NT2/D1 (cell line): ENCODE data around the gene GMCL2.
A peak's percentile ranks its signal among the peaks of the same experiment; 100 is the strongest.

Source experiments
- DNase-seq: peaks from one replicate; pipeline ENCODE4 v3.0.0-alpha.2; 2011; ENCODE audit warnings: low read depth, low spot score
- H3K27me3 ChIP-seq: 2 replicates; pipeline ENCODE4 v1.6.0; 2011; ENCODE audit warnings: mild to moderate bottlenecking; ENCODE audit not compliant: insufficient read length, insufficient read depth
- H3K36me3 ChIP-seq: 2 replicates; pipeline ENCODE4 v1.6.1; 2011; ENCODE audit warnings: mild to moderate bottlenecking, low read length, mixed read lengths; ENCODE audit not compliant: insufficient read depth, insufficient read length
- H3K4me1 ChIP-seq: 2 replicates; pipeline ENCODE4 v1.5.1; 2011; ENCODE audit not compliant: insufficient read depth, insufficient read length
- H3K4me3 ChIP-seq: 2 replicates; pipeline ENCODE4 v1.5.1; 2011; ENCODE audit warnings: low read depth; ENCODE audit not compliant: insufficient read length
- H3K9ac ChIP-seq: 2 replicates; pipeline ENCODE4 v1.6.0; 2011; ENCODE audit warnings: low read depth; ENCODE audit not compliant: insufficient read length
- H3K9me3 ChIP-seq: 2 replicates; pipeline ENCODE4 v1.5.1; 2011; ENCODE audit warnings: mild to moderate bottlenecking, low read length; ENCODE audit not compliant: insufficient read depth
- SUZ12 ChIP-seq: IDR thresholded peaks from 2 replicates; pipeline ENCODE4 v1.6.1; 2011; ENCODE audit not compliant: insufficient read length, insufficient read depth; ENCODE audit errors: extremely low read depth
- YY1 ChIP-seq: IDR thresholded peaks from 2 replicates; pipeline ENCODE4 v1.6.1; 2011; ENCODE audit not compliant: insufficient read length, insufficient read depth
- ZNF274 ChIP-seq: IDR thresholded peaks from 2 replicates; pipeline ENCODE4 v1.6.1; 2011; ENCODE audit warnings: mild to moderate bottlenecking, low read depth, low read length

The GMCL2 gene

DNA sequence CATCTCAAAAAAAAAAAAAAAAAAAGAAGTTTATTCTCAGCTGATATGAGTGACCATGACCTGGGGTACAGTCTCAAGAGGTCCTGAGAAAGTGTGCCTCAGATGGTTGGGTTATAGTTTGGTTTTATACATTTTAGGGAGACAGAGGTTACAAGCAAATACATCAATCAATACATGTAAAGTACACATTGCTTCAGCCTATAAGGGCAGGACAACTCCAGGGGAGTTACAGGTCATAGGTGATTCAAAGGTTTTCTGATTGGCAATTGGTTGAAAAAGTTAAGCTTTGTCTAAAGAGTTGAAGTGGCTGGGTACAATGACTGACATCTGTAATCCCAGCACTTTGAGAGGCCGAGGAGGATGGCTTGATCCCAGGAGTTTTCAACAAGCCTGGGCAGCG, 2.3 kb upstream of the GMCL2 start:
- Histone ChIP-seq H3K4me1 (peaks cover 4% of the 10 kb centered on the region), H3K4me3 (no peak overlapping the region), H3K9ac (no peak overlapping the region), H3K9me3 (no peaks in the 10 kb centered on the region; the same call in 1 of the 2 replicates), H3K36me3 (no peaks in the 10 kb centered on the region), H3K27me3 (no peaks in the 10 kb centered on the region)
- TF ChIP-seq ZNF274 (no peak), YY1 (no peak), SUZ12 (no peak)
- no peak for DNase-seq

GRCh38 chr5:178186427-178186826, 744 bp downstream of the GMCL2 start:
- no peak overlapping the region for H3K9ac ChIP-seq
- H3K4me3 ChIP-seq: no peak overlapping the region
- TF ChIP-seq YY1 (no peak), SUZ12 (no peak), ZNF274 (no peak)
- H3K27me3 ChIP-seq: no peaks in the 10 kb centered on the region
- H3K36me3 ChIP-seq: no peaks in the 10 kb centered on the region
- no peaks in the 10 kb centered on the region for H3K9me3 ChIP-seq
- DNase-seq: no peak
- peaks cover 4% of the 10 kb centered on the region for H3K4me1 ChIP-seq

GRCh38 chr5:178182158-178182876, 4.9 kb downstream of the GMCL2 start:
- H3K9me3 ChIP-seq: no peaks in the 10 kb centered on the region
- TF ChIP-seq SUZ12 (no peak), ZNF274 (no peak), YY1 (no peak)
- DNase-seq: no peak
- no peak overlapping the region for H3K4me3 ChIP-seq
- H3K9ac ChIP-seq: no peak overlapping the region
- H3K4me1 ChIP-seq: peaks cover 4% of the 10 kb centered on the region
- H3K36me3 ChIP-seq: no peaks in the 10 kb centered on the region
- no peaks in the 10 kb centered on the region for H3K27me3 ChIP-seq

GRCh38 chr5:178180141-178180863, 6.9 kb downstream of the GMCL2 start:
- no peaks in the 10 kb centered on the region for H3K9me3 ChIP-seq
- H3K27me3 ChIP-seq: no peaks in the 10 kb centered on the region
- DNase-seq: peak; percentile 61
- no peaks in the 10 kb centered on the region for H3K36me3 ChIP-seq
- no peak overlapping the region for H3K4me3 ChIP-seq
- peaks cover 4% of the 10 kb centered on the region for H3K4me1 ChIP-seq
- TF ChIP-seq YY1: no peak
- no peak for TF ChIP-seq ZNF274
- no peak for TF ChIP-seq SUZ12
- H3K9ac ChIP-seq: peak overlapping the region; percentile 36

GRCh38 chr5:178177569-178177968, 9.6 kb downstream of the GMCL2 start:
- no peak for TF ChIP-seq YY1
- no peak for TF ChIP-seq ZNF274

DNA sequence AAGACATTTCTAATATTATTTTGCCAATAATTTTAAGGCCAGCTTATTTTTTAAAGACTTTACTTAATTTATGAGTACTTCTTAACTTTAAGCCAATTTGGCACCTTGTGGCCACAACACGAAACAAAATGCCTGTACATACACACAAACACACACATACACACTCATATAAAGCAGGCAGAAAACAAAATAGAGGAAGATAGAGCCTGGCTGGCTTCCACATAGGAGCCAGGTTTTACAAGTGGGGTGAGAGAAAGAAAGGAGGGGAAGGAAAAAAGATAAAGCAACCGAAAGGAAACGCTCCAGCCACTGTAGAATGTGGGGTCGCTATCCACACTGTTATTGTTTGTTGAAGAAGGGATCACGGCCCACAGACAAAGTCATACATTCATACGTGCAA, 10.4 kb downstream of the GMCL2 start:
- no peaks in the 10 kb centered on the region for H3K36me3 ChIP-seq

More at GRCh38 chr5:178177569-178177968, 9.6 kb downstream of the GMCL2 start:
- Histone ChIP-seq H3K9ac (no peak overlapping the region), H3K4me1 (peaks cover 4% of the 10 kb centered on the region), H3K27me3 (no peaks in the 10 kb centered on the region), H3K36me3 (no peaks in the 10 kb centered on the region), H3K9me3 (no peaks in the 10 kb centered on the region), H3K4me3 (no peak overlapping the region)
- DNase-seq: no peak

DNA sequence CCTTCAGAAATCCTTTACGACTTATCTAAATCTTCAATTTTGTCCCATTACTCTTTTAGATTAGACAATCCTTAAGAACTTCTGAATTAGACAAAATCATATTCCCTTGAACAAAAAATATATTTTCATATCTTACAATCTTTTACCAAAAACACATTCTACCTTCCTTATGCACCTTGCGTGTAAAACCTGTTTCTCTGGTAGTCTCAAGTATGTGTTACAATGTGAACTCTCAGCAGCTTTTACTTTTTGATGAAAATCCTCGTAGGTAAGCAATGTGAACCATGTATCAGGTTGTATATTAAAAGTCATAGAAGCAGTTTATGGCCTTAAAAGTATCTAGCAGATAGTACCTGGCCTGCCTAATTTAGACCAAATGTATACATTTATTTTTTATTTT, 12.7 kb downstream of the GMCL2 start:
- H3K9me3 ChIP-seq: no peaks in the 10 kb centered on the region
- DNase-seq: no peak
- H3K36me3 ChIP-seq: no peaks in the 10 kb centered on the region
- H3K9ac ChIP-seq: no peak overlapping the region
- H3K4me3 ChIP-seq: no peak overlapping the region
- TF ChIP-seq ZNF274: no peak
- no peak for TF ChIP-seq YY1
- TF ChIP-seq SUZ12: no peak
- no peaks in the 10 kb centered on the region for H3K4me1 ChIP-seq
- no peaks in the 10 kb centered on the region for H3K27me3 ChIP-seq

More for the DNA sequence above, 10.4 kb downstream of the GMCL2 start:
- H3K9ac ChIP-seq: no peak overlapping the region
- H3K27me3 ChIP-seq: no peaks in the 10 kb centered on the region
- no peaks in the 10 kb centered on the region for H3K9me3 ChIP-seq
- no peaks in the 10 kb centered on the region for H3K4me1 ChIP-seq
- TF ChIP-seq SUZ12: no peak
- TF ChIP-seq ZNF274: no peak
- TF ChIP-seq YY1: no peak
- H3K4me3 ChIP-seq: no peak overlapping the region
- DNase-seq: no peak
